Peyer's patch (tissue), 4 donors: ENCODE results near the gene TUBB1.

Source experiments
- POLR2A ChIP-seq, 2 donors: fragments of 450-650 bp; IDR thresholded peaks; one replicate each; pipeline ENCODE4 v1.5.1; 2017; ENCODE audit warnings: antibody characterized with exemption in 2 of 2, mild to moderate bottlenecking in 2 of 2, moderate library complexity in 2 of 2
- TF ChIP-seq, protein P1 (sequence below), 6 experiments: fragments of 450-650 bp in 4 of 6; fragments of 200-600 bp in 2 of 6; sonication (generic) in 1 of 6; IDR thresholded peaks; one replicate each; pipeline ENCODE4 v1.5.1; 2017 to 2019; ENCODE audit warnings: antibody characterized with exemption in 6 of 6, mild to moderate bottlenecking in 3 of 6, moderate library complexity in 1 of 6

DNA sequence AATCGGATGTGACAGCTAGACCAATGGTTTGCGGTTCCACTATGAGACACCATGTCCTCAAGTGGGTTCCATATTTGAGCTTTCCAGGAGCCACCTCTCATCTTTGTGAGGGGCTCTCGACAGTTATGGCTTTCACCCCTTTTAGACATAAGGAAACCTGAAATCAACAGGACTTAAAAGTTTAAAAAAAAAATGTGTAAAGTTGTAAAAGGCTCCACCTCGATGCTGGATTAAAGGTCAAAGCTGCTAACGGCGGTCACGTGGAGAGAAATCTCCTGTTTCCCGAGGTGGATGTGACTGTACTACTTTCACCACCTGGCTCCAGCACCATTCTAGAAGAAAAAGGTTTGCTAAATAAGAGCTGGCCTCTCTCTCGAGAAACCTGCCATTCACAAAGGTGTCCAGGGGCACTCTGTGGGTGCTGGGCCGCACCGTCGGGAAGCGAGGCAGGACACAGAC is 12.4 kb downstream of the TUBB1 start:
- TF ChIP-seq, protein P1, sequence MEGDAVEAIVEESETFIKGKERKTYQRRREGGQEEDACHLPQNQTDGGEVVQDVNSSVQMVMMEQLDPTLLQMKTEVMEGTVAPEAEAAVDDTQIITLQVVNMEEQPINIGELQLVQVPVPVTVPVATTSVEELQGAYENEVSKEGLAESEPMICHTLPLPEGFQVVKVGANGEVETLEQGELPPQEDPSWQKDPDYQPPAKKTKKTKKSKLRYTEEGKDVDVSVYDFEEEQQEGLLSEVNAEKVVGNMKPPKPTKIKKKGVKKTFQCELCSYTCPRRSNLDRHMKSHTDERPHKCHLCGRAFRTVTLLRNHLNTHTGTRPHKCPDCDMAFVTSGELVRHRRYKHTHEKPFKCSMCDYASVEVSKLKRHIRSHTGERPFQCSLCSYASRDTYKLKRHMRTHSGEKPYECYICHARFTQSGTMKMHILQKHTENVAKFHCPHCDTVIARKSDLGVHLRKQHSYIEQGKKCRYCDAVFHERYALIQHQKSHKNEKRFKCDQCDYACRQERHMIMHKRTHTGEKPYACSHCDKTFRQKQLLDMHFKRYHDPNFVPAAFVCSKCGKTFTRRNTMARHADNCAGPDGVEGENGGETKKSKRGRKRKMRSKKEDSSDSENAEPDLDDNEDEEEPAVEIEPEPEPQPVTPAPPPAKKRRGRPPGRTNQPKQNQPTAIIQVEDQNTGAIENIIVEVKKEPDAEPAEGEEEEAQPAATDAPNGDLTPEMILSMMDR (IDR thresholded peaks at IDR 0.05): no peak
- no peak for TF ChIP-seq POLR2A (IDR thresholded peaks at IDR 0.05)
